Glutamatergic neuron (in vitro differentiated cells): ENCODE data around the gene TUT4. TPM values are rescaled to one million over a fixed set of nuclear protein-coding genes. Genes with fewer than 3 reads are reported as not detected.

Experiments used
- DNase-seq: peaks from one replicate; pipeline ENCODE4 v3.0.0; 2022
- H3K27ac Mint-ChIP-seq: one replicate; pipeline ENCODE4 v1.8.0; 2020; ENCODE audit warnings: mild to moderate bottlenecking, mixed read lengths, inconsistent platforms; ENCODE audit not compliant: unreplicated experiment
- H3K27me3 Mint-ChIP-seq: one replicate; pipeline ENCODE4 v1.8.0; 2020; ENCODE audit warnings: mild to moderate bottlenecking, moderate library complexity, mixed read lengths, inconsistent platforms; ENCODE audit not compliant: unreplicated experiment
- H3K36me3 Mint-ChIP-seq: one replicate; pipeline ENCODE4 v1.8.0; 2020; ENCODE audit warnings: mild to moderate bottlenecking, mixed read lengths, inconsistent platforms; ENCODE audit not compliant: unreplicated experiment
- H3K4me1 Mint-ChIP-seq: one replicate; pipeline ENCODE4 v1.8.0; 2020; ENCODE audit warnings: mild to moderate bottlenecking, low read depth, mixed read lengths, inconsistent platforms; ENCODE audit not compliant: unreplicated experiment
- H3K4me3 Mint-ChIP-seq: one replicate; pipeline ENCODE4 v1.8.0; 2020; ENCODE audit warnings: mild to moderate bottlenecking, mixed read lengths, inconsistent platforms; ENCODE audit not compliant: unreplicated experiment
- H3K9me3 Mint-ChIP-seq: one replicate; pipeline ENCODE4 v1.8.0; 2020; ENCODE audit warnings: mild to moderate bottlenecking, moderate library complexity, mixed read lengths, inconsistent platforms; ENCODE audit not compliant: unreplicated experiment
- CTCF ChIP-seq: fragments of 200-600 bp; sonication (generic); IDR thresholded peaks from one replicate; pipeline ENCODE4 v1.5.0; 2021; ENCODE audit not compliant: partially characterized antibody, unreplicated experiment
- total RNA-seq: library from RNA; stranded (reverse); fragmentation: NEBNext Ultra II Directional; extraction: Animal tissue kit (Norgen Biotek cat#: 25700); gene quantifications from one replicate; pipeline ENCODE4 v1.2.1, GENCODE V29; 2021; ENCODE audit not compliant: unreplicated experiment

Gene TUT4
- total RNA-seq, 1 donor from 2014 or later, result 70.8 TPM

- Mint-ChIP-seq H3K4me1 (peaks cover 2% of the 10 kb centered on the region), H3K27me3 (no peaks in the 10 kb centered on the region), H3K9me3 (no peaks in the 10 kb centered on the region), H3K36me3 (no peaks in the 10 kb centered on the region), H3K27ac (no peak overlapping the region), H3K4me3 (no peak overlapping the region)
- no peak for DNase-seq
- no peak for TF ChIP-seq CTCF
Measured at GRCh38 chr1:52559875-52560274, 7.0 kb upstream of the TUT4 start.

GRCh38 chr1:52558941-52559340, 6.0 kb upstream of the TUT4 start:
- Mint-ChIP-seq H3K4me1 (peaks cover 3% of the 10 kb centered on the region), H3K9me3 (peaks cover 2% of the 10 kb centered on the region), H3K27ac (no peak overlapping the region), H3K27me3 (no peaks in the 10 kb centered on the region), H3K4me3 (no peak overlapping the region), H3K36me3 (no peaks in the 10 kb centered on the region)
- no peak for TF ChIP-seq CTCF
- no peak for DNase-seq

- peaks cover 2% of the 10 kb centered on the region for H3K27me3 Mint-ChIP-seq
Measured at GRCh38 chr1:52556641-52557360, 3.9 kb upstream of the TUT4 start.

GRCh38 chr1:52554756-52555155, 1.9 kb upstream of the TUT4 start:
- peak overlapping the region; percentile 93 for H3K4me3 Mint-ChIP-seq
- peaks cover 3% of the 10 kb centered on the region for H3K9me3 Mint-ChIP-seq
- DNase-seq, result no peak
- no peak for TF ChIP-seq CTCF
- H3K27me3 Mint-ChIP-seq, result peaks cover 2% of the 10 kb centered on the region
- H3K4me1 Mint-ChIP-seq, result peaks cover 3% of the 10 kb centered on the region
- peak overlapping the region; percentile 94 for H3K27ac Mint-ChIP-seq
- H3K36me3 Mint-ChIP-seq, result no peaks in the 10 kb centered on the region

More at GRCh38 chr1:52556641-52557360, 3.9 kb upstream of the TUT4 start:
- no peak overlapping the region for H3K4me3 Mint-ChIP-seq
- H3K36me3 Mint-ChIP-seq, result no peaks in the 10 kb centered on the region
- peaks cover 3% of the 10 kb centered on the region for H3K4me1 Mint-ChIP-seq
- no peak overlapping the region for H3K27ac Mint-ChIP-seq
- H3K9me3 Mint-ChIP-seq, result peaks cover 3% of the 10 kb centered on the region
- no peak for TF ChIP-seq CTCF
- no peak for DNase-seq

GRCh38 chr1:52554267-52554640, 1.4 kb upstream of the TUT4 start:
- Mint-ChIP-seq H3K36me3 (no peaks in the 10 kb centered on the region), H3K27ac (peak overlapping the region; percentile 94), H3K9me3 (peaks cover 3% of the 10 kb centered on the region), H3K4me1 (peaks cover 3% of the 10 kb centered on the region), H3K4me3 (peak overlapping the region; percentile 93), H3K27me3 (peaks cover 2% of the 10 kb centered on the region)
- no peak for TF ChIP-seq CTCF
- DNase-seq, result no peak
